ENCODE measurements around the gene PLA2G4B.

DNA sequence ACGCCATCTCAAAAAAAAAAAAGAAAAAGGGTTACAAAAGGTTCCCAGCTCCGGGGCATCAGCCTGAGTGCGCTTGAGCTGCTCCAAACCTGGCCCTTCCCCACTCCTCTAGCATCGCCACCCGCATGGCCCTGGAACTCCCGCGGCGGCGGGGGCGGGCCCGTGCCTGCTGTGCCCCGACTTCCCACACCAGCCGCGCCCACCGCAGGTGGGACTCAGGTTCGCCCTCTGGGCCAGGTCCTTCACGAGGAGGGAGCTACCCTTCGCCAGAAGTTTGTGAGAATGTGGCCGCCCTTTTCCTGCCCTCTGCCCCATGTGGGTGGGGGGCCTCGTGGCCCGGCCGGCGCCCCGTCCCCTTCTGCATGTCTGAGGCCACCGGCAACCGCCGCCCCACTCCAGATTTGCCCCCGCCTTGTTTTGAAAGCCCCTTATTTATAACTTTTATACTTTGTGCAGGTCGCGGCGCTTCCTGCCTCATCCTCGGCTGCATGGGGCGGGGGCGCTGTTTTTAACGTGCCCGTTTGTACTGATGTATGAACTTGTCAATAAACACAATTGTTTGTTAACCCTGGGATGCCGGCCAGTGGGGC lies 11.3 kb upstream of the PLA2G4B start:
- TF ChIP-seq, protein P1, sequence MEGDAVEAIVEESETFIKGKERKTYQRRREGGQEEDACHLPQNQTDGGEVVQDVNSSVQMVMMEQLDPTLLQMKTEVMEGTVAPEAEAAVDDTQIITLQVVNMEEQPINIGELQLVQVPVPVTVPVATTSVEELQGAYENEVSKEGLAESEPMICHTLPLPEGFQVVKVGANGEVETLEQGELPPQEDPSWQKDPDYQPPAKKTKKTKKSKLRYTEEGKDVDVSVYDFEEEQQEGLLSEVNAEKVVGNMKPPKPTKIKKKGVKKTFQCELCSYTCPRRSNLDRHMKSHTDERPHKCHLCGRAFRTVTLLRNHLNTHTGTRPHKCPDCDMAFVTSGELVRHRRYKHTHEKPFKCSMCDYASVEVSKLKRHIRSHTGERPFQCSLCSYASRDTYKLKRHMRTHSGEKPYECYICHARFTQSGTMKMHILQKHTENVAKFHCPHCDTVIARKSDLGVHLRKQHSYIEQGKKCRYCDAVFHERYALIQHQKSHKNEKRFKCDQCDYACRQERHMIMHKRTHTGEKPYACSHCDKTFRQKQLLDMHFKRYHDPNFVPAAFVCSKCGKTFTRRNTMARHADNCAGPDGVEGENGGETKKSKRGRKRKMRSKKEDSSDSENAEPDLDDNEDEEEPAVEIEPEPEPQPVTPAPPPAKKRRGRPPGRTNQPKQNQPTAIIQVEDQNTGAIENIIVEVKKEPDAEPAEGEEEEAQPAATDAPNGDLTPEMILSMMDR (IDR thresholded peaks at IDR 0.05): no peak
- TF ChIP-seq POLR2AphosphoS5 (IDR thresholded peaks at IDR 0.05; ENCODE audit: low read depth, low read length): peak; percentile 46; the same call in 1 of the 2 replicates
- TF ChIP-seq, protein P2, sequence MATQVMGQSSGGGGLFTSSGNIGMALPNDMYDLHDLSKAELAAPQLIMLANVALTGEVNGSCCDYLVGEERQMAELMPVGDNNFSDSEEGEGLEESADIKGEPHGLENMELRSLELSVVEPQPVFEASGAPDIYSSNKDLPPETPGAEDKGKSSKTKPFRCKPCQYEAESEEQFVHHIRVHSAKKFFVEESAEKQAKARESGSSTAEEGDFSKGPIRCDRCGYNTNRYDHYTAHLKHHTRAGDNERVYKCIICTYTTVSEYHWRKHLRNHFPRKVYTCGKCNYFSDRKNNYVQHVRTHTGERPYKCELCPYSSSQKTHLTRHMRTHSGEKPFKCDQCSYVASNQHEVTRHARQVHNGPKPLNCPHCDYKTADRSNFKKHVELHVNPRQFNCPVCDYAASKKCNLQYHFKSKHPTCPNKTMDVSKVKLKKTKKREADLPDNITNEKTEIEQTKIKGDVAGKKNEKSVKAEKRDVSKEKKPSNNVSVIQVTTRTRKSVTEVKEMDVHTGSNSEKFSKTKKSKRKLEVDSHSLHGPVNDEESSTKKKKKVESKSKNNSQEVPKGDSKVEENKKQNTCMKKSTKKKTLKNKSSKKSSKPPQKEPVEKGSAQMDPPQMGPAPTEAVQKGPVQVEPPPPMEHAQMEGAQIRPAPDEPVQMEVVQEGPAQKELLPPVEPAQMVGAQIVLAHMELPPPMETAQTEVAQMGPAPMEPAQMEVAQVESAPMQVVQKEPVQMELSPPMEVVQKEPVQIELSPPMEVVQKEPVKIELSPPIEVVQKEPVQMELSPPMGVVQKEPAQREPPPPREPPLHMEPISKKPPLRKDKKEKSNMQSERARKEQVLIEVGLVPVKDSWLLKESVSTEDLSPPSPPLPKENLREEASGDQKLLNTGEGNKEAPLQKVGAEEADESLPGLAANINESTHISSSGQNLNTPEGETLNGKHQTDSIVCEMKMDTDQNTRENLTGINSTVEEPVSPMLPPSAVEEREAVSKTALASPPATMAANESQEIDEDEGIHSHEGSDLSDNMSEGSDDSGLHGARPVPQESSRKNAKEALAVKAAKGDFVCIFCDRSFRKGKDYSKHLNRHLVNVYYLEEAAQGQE (IDR thresholded peaks at IDR 0.05; ENCODE audit: insufficient read depth in 1 of 2, low read depth in 2 of 2, low read length in 1 of 2): no peak
- no peak for TF ChIP-seq SIN3A (IDR thresholded peaks at IDR 0.05; ENCODE audit: borderline replicate concordance, insufficient read depth, low read depth, low read length)
- no peak for TF ChIP-seq TCF7L2 (IDR thresholded peaks at IDR 0.05; ENCODE audit: low read depth, low read length)
